ENCODE results near the gene ANKRD17.

Gene ANKRD17

GRCh38 chr4:73092868-73093267, 165.7 kb downstream of the ANKRD17 start:
- H3K4me3 ChIP-seq (ENCODE audit: insufficient read depth, low read depth, low read length): no peak overlapping the region
- 100% methylated on average over 1 of the region's 1 CpG for WGBS, 2 experiments
- no peaks in the 10 kb centered on the region for H3K4me1 ChIP-seq (ENCODE audit: control insufficient read depth, insufficient read depth, low read length)
- no peaks in the 10 kb centered on the region for H3K9me3 ChIP-seq (ENCODE audit: control insufficient read depth, low read length)
- H3K27ac ChIP-seq (ENCODE audit: insufficient read depth, low read depth, low read length, poor library complexity, severe bottlenecking): no peak overlapping the region
- no peaks in the 10 kb centered on the region for H3K27me3 ChIP-seq (ENCODE audit: control insufficient read depth, insufficient read depth, low read length, poor library complexity, severe bottlenecking)
- H3K36me3 ChIP-seq (ENCODE audit: control insufficient read depth, insufficient read depth, low read length): peaks cover 25% of the 10 kb centered on the region

GRCh38 chr4:73090738-73091137, 167.9 kb downstream of the ANKRD17 start:
- WGBS, 2 experiments: 91 to 97% methylated on average over 1 of the region's 1 CpG
- H3K36me3 ChIP-seq (ENCODE audit: control insufficient read depth, insufficient read depth, low read length): peaks cover 23% of the 10 kb centered on the region

DNA sequence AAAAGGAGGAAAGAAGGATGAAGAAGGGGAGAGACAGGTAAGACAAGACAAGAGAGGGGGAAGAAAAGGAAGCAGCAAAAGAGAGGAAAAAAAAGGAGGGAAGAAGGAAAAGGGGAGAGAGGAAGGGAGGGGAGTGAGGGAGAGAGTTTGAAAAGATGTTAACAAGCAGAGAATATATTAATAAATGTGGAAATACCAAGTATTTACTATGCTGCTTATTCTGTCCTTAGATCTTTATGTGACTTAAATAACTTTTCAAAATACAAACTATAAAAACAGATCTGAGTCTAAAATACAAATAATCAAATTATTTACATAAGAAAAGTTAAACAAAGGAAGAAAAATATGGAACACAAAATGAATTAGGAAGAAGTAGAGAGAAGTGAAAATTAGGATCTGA, 170.7 kb downstream of the ANKRD17 start:
- Histone ChIP-seq H3K36me3 (ENCODE audit: control insufficient read depth, insufficient read depth, low read length) (peaks cover 21% of the 10 kb centered on the region), H3K9me3 (ENCODE audit: control insufficient read depth, low read length) (no peaks in the 10 kb centered on the region), H3K27ac (ENCODE audit: insufficient read depth, low read depth, low read length, poor library complexity, severe bottlenecking) (no peak overlapping the region), H3K4me1 (ENCODE audit: control insufficient read depth, insufficient read depth, low read length) (no peaks in the 10 kb centered on the region), H3K27me3 (ENCODE audit: control insufficient read depth, insufficient read depth, low read length, poor library complexity, severe bottlenecking) (no peaks in the 10 kb centered on the region), H3K4me3 (ENCODE audit: insufficient read depth, low read depth, low read length) (no peak overlapping the region)

More at GRCh38 chr4:73090738-73091137, 167.9 kb downstream of the ANKRD17 start:
- Histone ChIP-seq H3K27me3 (ENCODE audit: control insufficient read depth, insufficient read depth, low read length, poor library complexity, severe bottlenecking) (no peaks in the 10 kb centered on the region), H3K4me3 (ENCODE audit: insufficient read depth, low read depth, low read length) (no peak overlapping the region), H3K9me3 (ENCODE audit: control insufficient read depth, low read length) (no peaks in the 10 kb centered on the region), H3K4me1 (ENCODE audit: control insufficient read depth, insufficient read depth, low read length) (no peaks in the 10 kb centered on the region), H3K27ac (ENCODE audit: insufficient read depth, low read depth, low read length, poor library complexity, severe bottlenecking) (no peak overlapping the region)

- Histone ChIP-seq H3K4me3 (ENCODE audit: insufficient read depth, low read depth, low read length) (no peak overlapping the region), H3K27ac (ENCODE audit: insufficient read depth, low read depth, low read length, poor library complexity, severe bottlenecking) (no peak overlapping the region), H3K27me3 (ENCODE audit: control insufficient read depth, insufficient read depth, low read length, poor library complexity, severe bottlenecking) (no peaks in the 10 kb centered on the region), H3K4me1 (ENCODE audit: control insufficient read depth, insufficient read depth, low read length) (no peaks in the 10 kb centered on the region), H3K9me3 (ENCODE audit: control insufficient read depth, low read length) (no peaks in the 10 kb centered on the region), H3K36me3 (ENCODE audit: control insufficient read depth, insufficient read depth, low read length) (peaks cover 17% of the 10 kb centered on the region)
- WGBS, 2 experiments: 95 to 98% methylated on average over 3 of the region's 6 CpGs
Observed at GRCh38 chr4:73086095-73086868, 172.3 kb downstream of the ANKRD17 start.

GRCh38 chr4:73080789-73081188, 177.8 kb downstream of the ANKRD17 start:
- Histone ChIP-seq H3K4me1 (ENCODE audit: control insufficient read depth, insufficient read depth, low read length) (no peaks in the 10 kb centered on the region), H3K36me3 (ENCODE audit: control insufficient read depth, insufficient read depth, low read length) (peaks cover 13% of the 10 kb centered on the region), H3K4me3 (ENCODE audit: insufficient read depth, low read depth, low read length) (no peak overlapping the region), H3K27ac (ENCODE audit: insufficient read depth, low read depth, low read length, poor library complexity, severe bottlenecking) (no peak overlapping the region), H3K27me3 (ENCODE audit: control insufficient read depth, insufficient read depth, low read length, poor library complexity, severe bottlenecking) (no peaks in the 10 kb centered on the region), H3K9me3 (ENCODE audit: control insufficient read depth, low read length) (no peaks in the 10 kb centered on the region)
- WGBS, 2 experiments: 95 to 98% methylated on average over 3 of the region's 3 CpGs

DNA sequence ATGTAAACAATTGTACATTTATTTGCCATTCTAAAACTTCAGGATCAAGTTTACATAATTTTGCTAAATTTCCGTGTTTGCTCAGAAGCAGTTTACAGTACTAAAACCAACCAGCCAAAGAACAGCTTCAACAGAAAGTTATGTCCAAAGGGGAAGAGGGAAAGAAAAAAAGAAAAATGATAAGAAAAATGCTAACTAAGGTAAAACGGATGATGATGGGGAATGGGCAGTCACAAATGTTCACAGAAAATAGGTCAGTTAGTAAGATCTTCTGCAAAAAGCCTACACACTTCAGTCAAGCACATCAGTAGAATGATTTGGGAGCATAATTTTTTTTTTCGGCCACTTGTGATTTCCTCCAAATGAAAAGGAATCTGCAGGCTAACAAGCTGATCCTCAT, 182.8 kb downstream of the ANKRD17 start:
- peaks cover 5% of the 10 kb centered on the region for H3K36me3 ChIP-seq (ENCODE audit: control insufficient read depth, insufficient read depth, low read length)
- H3K4me3 ChIP-seq (ENCODE audit: insufficient read depth, low read depth, low read length): no peak overlapping the region
- no peaks in the 10 kb centered on the region for H3K9me3 ChIP-seq (ENCODE audit: control insufficient read depth, low read length)
- no peaks in the 10 kb centered on the region for H3K27me3 ChIP-seq (ENCODE audit: control insufficient read depth, insufficient read depth, low read length, poor library complexity, severe bottlenecking)
- no peaks in the 10 kb centered on the region for H3K4me1 ChIP-seq (ENCODE audit: control insufficient read depth, insufficient read depth, low read length)
- 93 to 97% methylated on average over 2 to 3 of the region's 3 CpGs for WGBS, 2 experiments
- no peak overlapping the region for H3K27ac ChIP-seq (ENCODE audit: insufficient read depth, low read depth, low read length, poor library complexity, severe bottlenecking)

- H3K36me3 ChIP-seq (ENCODE audit: control insufficient read depth, insufficient read depth, low read length): no peaks in the 10 kb centered on the region
Observed at GRCh38 chr4:73070074-73070390, 188.6 kb downstream of the ANKRD17 start.

DNA sequence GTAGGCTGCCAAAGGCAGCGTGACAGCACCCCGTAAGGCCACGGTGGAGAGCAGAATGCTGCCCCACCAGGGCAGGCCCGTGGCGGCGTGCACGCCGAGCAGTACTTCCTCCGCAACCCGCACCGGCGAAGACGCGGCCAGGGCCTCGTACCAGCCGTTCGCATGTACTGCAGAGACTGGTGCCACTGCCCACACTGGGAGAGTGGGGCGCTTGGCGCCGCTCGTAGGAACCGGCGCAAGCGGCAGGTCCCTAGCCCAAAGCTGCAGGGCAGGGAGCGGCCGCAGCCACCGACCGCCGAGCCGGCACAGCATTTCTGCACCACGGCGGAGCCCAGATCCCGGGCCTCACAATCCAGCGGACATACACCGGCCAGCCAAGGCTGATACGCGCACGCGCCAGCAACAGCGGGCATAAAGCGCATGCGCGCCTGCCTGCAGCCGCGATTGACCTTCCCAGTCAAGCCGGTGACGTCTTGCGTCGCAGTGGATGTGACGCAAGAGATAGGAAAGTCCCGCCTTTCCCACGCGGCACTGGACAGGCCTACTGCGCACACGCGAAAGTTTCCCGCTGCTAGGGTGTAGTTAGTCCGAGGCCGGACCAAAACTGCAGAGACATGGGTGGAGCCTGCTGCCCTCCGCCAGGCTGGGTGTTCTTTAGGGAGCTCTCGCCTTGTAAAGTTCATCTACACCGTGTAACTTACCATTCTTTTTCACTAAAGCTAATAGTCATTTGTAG, 189.1 kb downstream of the ANKRD17 start, which contains the start of gene COX18:
COX18 (minus strand) TSS at position 379 of the 736 bp plus-strand sequence; CDS start at position 312, 67 bp downstream.
- no peaks in the 10 kb centered on the region for H3K4me1 ChIP-seq (ENCODE audit: control insufficient read depth, insufficient read depth, low read length)
- H3K9me3 ChIP-seq (ENCODE audit: control insufficient read depth, low read length): no peaks in the 10 kb centered on the region
- H3K27ac ChIP-seq (ENCODE audit: insufficient read depth, low read depth, low read length, poor library complexity, severe bottlenecking): peak within 1 kb of the TSS; percentile 94
- peak within 1 kb of the TSS; percentile 94 for H3K4me3 ChIP-seq (ENCODE audit: insufficient read depth, low read depth, low read length)
- no peaks in the 10 kb centered on the region for H3K27me3 ChIP-seq (ENCODE audit: control insufficient read depth, insufficient read depth, low read length, poor library complexity, severe bottlenecking)
- no peaks in the 10 kb centered on the region for H3K36me3 ChIP-seq (ENCODE audit: control insufficient read depth, insufficient read depth, low read length)
- 0% methylated on average over 62 of the region's 62 CpGs for WGBS, 2 experiments

More at GRCh38 chr4:73070074-73070390, 188.6 kb downstream of the ANKRD17 start:
- Histone ChIP-seq H3K27ac (ENCODE audit: insufficient read depth, low read depth, low read length, poor library complexity, severe bottlenecking) (peak overlapping the region; percentile 94), H3K27me3 (ENCODE audit: control insufficient read depth, insufficient read depth, low read length, poor library complexity, severe bottlenecking) (no peaks in the 10 kb centered on the region), H3K4me1 (ENCODE audit: control insufficient read depth, insufficient read depth, low read length) (no peaks in the 10 kb centered on the region), H3K4me3 (ENCODE audit: insufficient read depth, low read depth, low read length) (peak overlapping the region; percentile 94), H3K9me3 (ENCODE audit: control insufficient read depth, low read length) (no peaks in the 10 kb centered on the region)
- 32 to 36% methylated on average over 8 to 9 of the region's 9 CpGs for WGBS, 2 experiments

DNA sequence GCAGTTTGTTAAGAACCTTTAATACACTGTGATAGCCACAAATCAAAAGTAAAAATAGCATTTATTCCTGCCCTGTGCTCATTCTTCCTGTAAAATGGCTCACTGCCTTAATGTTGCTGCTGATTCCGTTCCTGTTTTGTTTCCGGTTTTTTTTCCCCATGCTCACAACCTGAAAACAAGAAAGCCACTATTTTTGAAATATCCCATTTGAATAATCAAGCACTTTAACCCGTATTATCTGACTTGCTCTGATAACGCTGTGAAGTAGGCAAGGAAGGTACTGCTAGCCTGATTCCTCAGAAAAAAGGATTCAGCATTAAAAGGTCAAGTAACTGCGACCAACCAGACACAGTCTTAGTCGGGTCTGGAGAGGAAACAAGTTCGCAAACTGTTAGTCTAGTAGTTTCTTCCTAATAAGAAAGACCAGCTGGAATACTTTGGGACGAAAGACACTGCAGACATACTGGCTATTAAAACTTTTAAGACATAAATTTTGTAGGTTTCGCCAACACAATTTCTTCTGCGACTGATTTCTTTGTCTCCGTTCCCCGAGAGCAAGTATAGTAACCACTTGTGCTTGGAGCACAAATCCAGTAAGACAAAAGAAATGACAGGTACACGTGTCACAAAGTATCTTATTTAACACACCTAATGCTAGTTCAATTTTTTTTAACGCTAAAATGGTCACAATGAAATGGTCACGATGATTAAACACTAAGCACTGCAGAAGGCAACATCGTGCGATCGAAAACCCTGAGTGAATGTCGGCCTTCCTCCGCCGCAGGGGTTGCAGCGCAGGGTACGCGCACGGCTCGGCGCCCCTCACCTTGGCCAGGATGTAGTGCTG, 189.9 kb downstream of the ANKRD17 start:
- H3K27ac ChIP-seq (ENCODE audit: insufficient read depth, low read depth, low read length, poor library complexity, severe bottlenecking): peak overlapping the region; percentile 94
- no peaks in the 10 kb centered on the region for H3K36me3 ChIP-seq (ENCODE audit: control insufficient read depth, insufficient read depth, low read length)
- peak overlapping the region; percentile 94 for H3K4me3 ChIP-seq (ENCODE audit: insufficient read depth, low read depth, low read length)
- H3K4me1 ChIP-seq (ENCODE audit: control insufficient read depth, insufficient read depth, low read length): no peaks in the 10 kb centered on the region
- no peaks in the 10 kb centered on the region for H3K9me3 ChIP-seq (ENCODE audit: control insufficient read depth, low read length)
- 3 to 4% methylated on average over 27 of the region's 27 CpGs for WGBS, 2 experiments
- H3K27me3 ChIP-seq (ENCODE audit: control insufficient read depth, insufficient read depth, low read length, poor library complexity, severe bottlenecking): no peaks in the 10 kb centered on the region

GRCh38 chr4:73067971-73068394, 190.6 kb downstream of the ANKRD17 start:
- H3K27ac ChIP-seq (ENCODE audit: insufficient read depth, low read depth, low read length, poor library complexity, severe bottlenecking): no peak overlapping the region
- 50 to 95% methylated on average over 2 to 4 of the region's 4 CpGs for WGBS, 2 experiments
- no peaks in the 10 kb centered on the region for H3K36me3 ChIP-seq (ENCODE audit: control insufficient read depth, insufficient read depth, low read length)
- H3K4me1 ChIP-seq (ENCODE audit: control insufficient read depth, insufficient read depth, low read length): no peaks in the 10 kb centered on the region
- no peaks in the 10 kb centered on the region for H3K9me3 ChIP-seq (ENCODE audit: control insufficient read depth, low read length)
- H3K4me3 ChIP-seq (ENCODE audit: insufficient read depth, low read depth, low read length): peak overlapping the region; percentile 94
- H3K27me3 ChIP-seq (ENCODE audit: control insufficient read depth, insufficient read depth, low read length, poor library complexity, severe bottlenecking): no peaks in the 10 kb centered on the region
